Natural killer cell (primary cell): ENCODE data around the gene MPZL1. TPM values are rescaled to one million over a fixed set of nuclear protein-coding genes. Genes with fewer than 3 reads are reported as not detected.

ENCODE experiments used
- ATAC-seq, 3 donors: fragments of 150-1000 bp in 2 of 3; fragments of 200-7000 bp in 1 of 3; cut with Tn5 transposase; 1 replicate in 1 of 3; 2 replicates in 2 of 3; pipeline ENCODE4 v1.10.0; 2021; ENCODE audit warnings: mild to moderate bottlenecking in 2 of 3, moderate library complexity in 2 of 3
- DNase-seq, 2 donors: peaks; one replicate each; pipeline versions ENCODE4 v3.0.0 to v3.0.0-alpha.2; 2013 to 2021; ENCODE audit warnings: mixed read lengths in 1 of 2
- H3K27ac ChIP-seq: one replicate; pipeline ENCODE4 v1.5.1; 2013; ENCODE audit warnings: mild to moderate bottlenecking, low read length
- H3K27me3 ChIP-seq: one replicate; pipeline ENCODE4 v1.6.1; 2013; ENCODE audit warnings: low read length; ENCODE audit not compliant: control insufficient read depth, insufficient read depth
- H3K36me3 ChIP-seq: one replicate; pipeline ENCODE4 v1.6.1; 2013; ENCODE audit warnings: low read length; ENCODE audit not compliant: control insufficient read depth, insufficient read depth
- H3K4me1 ChIP-seq: one replicate; pipeline ENCODE4 v1.6.1; 2013; ENCODE audit warnings: low read length; ENCODE audit not compliant: control insufficient read depth, insufficient read depth
- H3K4me3 ChIP-seq: one replicate; pipeline ENCODE4 v1.5.1; 2013; ENCODE audit warnings: low read length
- H3K9me3 ChIP-seq: one replicate; pipeline ENCODE4 v1.6.1; 2013; ENCODE audit warnings: low read length; ENCODE audit not compliant: control insufficient read depth, insufficient read depth
- H3K27ac Mint-ChIP-seq, 2 donors: one replicate each; pipeline ENCODE4 v1.8.0; 2022; ENCODE audit warnings: mild to moderate bottlenecking in 2 of 2, mixed read lengths in 2 of 2, moderate library complexity in 1 of 2
- H3K27me3 Mint-ChIP-seq, 2 donors: one replicate each; pipeline ENCODE4 v1.8.0; 2022; ENCODE audit warnings: low read depth in 2 of 2, mixed read lengths in 2 of 2
- H3K36me3 Mint-ChIP-seq: one replicate; pipeline ENCODE4 v1.8.0; 2022; ENCODE audit warnings: mixed read lengths
- H3K4me1 Mint-ChIP-seq, 2 donors: one replicate each; pipeline ENCODE4 v1.8.0; 2022; ENCODE audit warnings: mixed read lengths in 2 of 2
- H3K4me3 Mint-ChIP-seq: one replicate; pipeline ENCODE4 v1.8.0; 2022; ENCODE audit warnings: mild to moderate bottlenecking, moderate library complexity, mixed read lengths
- H3K9me3 Mint-ChIP-seq, 2 donors: one replicate each; pipeline ENCODE4 v1.8.0; 2022; ENCODE audit warnings: mixed read lengths in 2 of 2
- WGBS: methylation state at CpG from one replicate; pipeline ENCODE4 v1.1.7; 2013; ENCODE audit warnings: missing lambda C conversion rate; ENCODE audit not compliant: insufficient coverage; 5-methylcytosine and 5-hydroxymethylcytosine counted together
- intact Hi-C: fragments of 100-400 bp; cut with micrococcal nuclease; formaldehyde crosslinking; loops from one replicate; pipeline ENCODE4 v1.14.2; 2022
- total RNA-seq, 4 donors: library from RNA; stranded (reverse); fragments of 120-200 nt in 1 of 4; gene quantifications; one replicate each; pipeline versions ENCODE4 v1.2.3 to v1.2.4, GENCODE V29; 2013 to 2022
- TF ChIP-seq, protein P1 (sequence below): fragments of 200-600 bp; IDR thresholded peaks from one replicate; pipeline ENCODE4 v1.8.0; 2022; ENCODE audit warnings: antibody characterized with exemption

Gene MPZL1
- total RNA-seq, 3 donors from 2014 or later (not counting 1 experiment from before 2014, with no cell fraction given): 3.4 to 4.6 (median 4.0) TPM

DNA sequence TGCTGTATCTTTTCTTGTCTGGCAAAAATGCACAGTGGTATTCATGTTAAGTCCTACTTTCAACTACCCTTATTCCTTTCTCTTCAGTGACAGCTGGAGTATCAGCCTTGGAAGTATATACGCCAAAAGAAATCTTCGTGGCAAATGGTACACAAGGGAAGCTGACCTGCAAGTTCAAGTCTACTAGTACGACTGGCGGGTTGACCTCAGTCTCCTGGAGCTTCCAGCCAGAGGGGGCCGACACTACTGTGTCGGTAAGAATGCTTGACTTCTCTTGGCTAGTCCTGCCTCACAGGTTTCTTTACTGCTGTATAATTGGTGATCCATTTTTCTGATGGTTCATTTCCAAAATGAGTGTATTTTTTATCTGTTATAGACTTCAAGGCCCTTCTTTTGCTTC lies 43.7 kb downstream of the MPZL1 start:
- peaks cover 0 to 4% of the 10 kb centered on the region in 2 donors for H3K4me1 Mint-ChIP-seq
- ATAC-seq (no peak), DNase-seq (no peak)
- no peaks in the 10 kb centered on the region for H3K27me3 Mint-ChIP-seq
- H3K27me3 ChIP-seq: no peaks in the 10 kb centered on the region
- 96% methylated on average over 6 of the region's 6 CpGs for WGBS
- H3K36me3 Mint-ChIP-seq: no peaks in the 10 kb centered on the region
- TF ChIP-seq, protein P1, sequence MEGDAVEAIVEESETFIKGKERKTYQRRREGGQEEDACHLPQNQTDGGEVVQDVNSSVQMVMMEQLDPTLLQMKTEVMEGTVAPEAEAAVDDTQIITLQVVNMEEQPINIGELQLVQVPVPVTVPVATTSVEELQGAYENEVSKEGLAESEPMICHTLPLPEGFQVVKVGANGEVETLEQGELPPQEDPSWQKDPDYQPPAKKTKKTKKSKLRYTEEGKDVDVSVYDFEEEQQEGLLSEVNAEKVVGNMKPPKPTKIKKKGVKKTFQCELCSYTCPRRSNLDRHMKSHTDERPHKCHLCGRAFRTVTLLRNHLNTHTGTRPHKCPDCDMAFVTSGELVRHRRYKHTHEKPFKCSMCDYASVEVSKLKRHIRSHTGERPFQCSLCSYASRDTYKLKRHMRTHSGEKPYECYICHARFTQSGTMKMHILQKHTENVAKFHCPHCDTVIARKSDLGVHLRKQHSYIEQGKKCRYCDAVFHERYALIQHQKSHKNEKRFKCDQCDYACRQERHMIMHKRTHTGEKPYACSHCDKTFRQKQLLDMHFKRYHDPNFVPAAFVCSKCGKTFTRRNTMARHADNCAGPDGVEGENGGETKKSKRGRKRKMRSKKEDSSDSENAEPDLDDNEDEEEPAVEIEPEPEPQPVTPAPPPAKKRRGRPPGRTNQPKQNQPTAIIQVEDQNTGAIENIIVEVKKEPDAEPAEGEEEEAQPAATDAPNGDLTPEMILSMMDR: no peak
- H3K4me3 Mint-ChIP-seq: no peak overlapping the region
- intact Hi-C loops: no loop called here
- no peak overlapping the region for H3K27ac ChIP-seq
- no peaks in the 10 kb centered on the region for H3K36me3 ChIP-seq
- H3K4me1 ChIP-seq: peaks cover 5% of the 10 kb centered on the region
- H3K4me3 ChIP-seq: no peak overlapping the region
- H3K27ac Mint-ChIP-seq: no peak overlapping the region
- no peaks in the 10 kb centered on the region for H3K9me3 Mint-ChIP-seq
- H3K9me3 ChIP-seq: no peaks in the 10 kb centered on the region

DNA sequence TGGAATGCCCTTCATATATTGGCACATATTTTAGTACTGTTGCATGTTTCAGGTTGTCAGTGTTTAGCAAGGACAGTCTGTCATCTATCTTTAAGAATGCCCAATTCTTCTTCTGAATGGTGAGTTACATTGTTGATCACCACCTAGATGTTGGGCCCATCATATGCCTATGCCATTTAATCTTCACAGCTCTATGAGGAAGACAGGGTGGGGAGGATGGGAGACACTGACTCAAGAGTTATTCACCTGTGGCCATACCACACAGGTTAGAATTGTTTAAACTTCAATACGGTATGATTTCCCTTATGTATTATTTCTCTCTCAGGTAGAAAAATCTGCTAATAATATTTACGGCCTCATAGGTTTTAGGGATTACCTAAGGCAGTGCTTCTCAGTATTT lies 44.8 kb downstream of the MPZL1 start:
- intact Hi-C loops: no loop called here
- WGBS: no CpG with 5 or more reads among the region's 2 CpGs
- H3K4me3 Mint-ChIP-seq: no peak overlapping the region

DNA sequence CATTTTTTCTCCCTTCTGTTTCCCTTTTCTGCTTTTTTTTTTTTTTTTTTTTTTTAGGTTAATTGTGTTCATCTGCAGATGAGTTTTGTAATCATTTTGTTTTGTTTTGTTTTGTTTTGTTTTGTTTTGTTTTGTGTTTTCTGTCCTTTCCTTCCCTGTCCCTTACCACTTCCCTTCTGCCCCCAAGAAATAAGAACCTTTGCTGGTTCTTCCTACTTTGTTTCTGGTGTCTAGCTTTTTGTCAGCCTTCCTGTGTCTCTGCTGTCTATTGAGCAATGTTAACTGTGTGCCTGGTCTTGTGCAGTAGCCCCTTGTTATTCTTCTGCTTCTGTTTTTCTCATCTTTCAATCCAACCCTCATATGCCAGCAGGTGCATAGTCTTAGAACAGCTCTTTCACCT lies 46.0 kb downstream of the MPZL1 start:
- no peaks in the 10 kb centered on the region for H3K36me3 Mint-ChIP-seq
- no peak for DNase-seq

More for the DNA sequence above, 44.8 kb downstream of the MPZL1 start:
- H3K4me3 ChIP-seq: no peak overlapping the region
- Mint-ChIP-seq H3K27me3 (no peaks in the 10 kb centered on the region), H3K36me3 (no peaks in the 10 kb centered on the region), H3K9me3 (no peaks in the 10 kb centered on the region), H3K27ac (no peak overlapping the region), H3K4me1 (no peaks in the 10 kb centered on the region)
- no peaks in the 10 kb centered on the region for H3K36me3 ChIP-seq
- H3K27ac ChIP-seq: no peak overlapping the region
- DNase-seq: no peak
- TF ChIP-seq, protein P1: no peak
- H3K27me3 ChIP-seq: no peaks in the 10 kb centered on the region
- no peak for ATAC-seq
- no peaks in the 10 kb centered on the region for H3K9me3 ChIP-seq
- peaks cover 5% of the 10 kb centered on the region for H3K4me1 ChIP-seq

DNA sequence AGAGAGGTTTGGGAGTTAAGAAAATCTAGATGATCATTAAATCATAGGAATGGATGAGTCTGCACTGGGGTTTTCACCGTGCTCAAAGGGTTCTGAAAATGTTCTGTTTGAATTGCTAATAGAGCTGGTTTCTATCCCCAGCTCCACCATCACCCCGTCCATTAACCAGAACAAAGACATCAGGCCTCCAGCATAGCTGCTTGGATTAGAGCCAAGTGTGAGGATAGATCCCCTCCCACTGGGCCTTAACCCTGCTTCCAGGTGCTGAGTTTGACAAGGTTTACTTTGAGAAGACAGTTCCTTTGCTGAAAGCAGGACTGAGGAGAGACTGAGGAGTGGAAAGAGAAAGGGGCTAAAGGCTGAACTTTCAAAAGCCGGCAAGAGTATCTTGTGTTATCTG lies 48.3 kb downstream of the MPZL1 start:
- Mint-ChIP-seq H3K4me3 (no peak overlapping the region), H3K36me3 (no peaks in the 10 kb centered on the region)

More for the DNA sequence above, 46.0 kb downstream of the MPZL1 start:
- no peak for ATAC-seq
- Mint-ChIP-seq H3K27ac (no peak overlapping the region), H3K4me3 (no peak overlapping the region), H3K27me3 (no peaks in the 10 kb centered on the region), H3K4me1 (no peaks in the 10 kb centered on the region), H3K9me3 (no peaks in the 10 kb centered on the region)
- intact Hi-C loops: no loop called here
- no peak overlapping the region for H3K27ac ChIP-seq
- H3K27me3 ChIP-seq: no peaks in the 10 kb centered on the region
- no peak overlapping the region for H3K4me3 ChIP-seq
- TF ChIP-seq, protein P1: no peak
- H3K9me3 ChIP-seq: no peaks in the 10 kb centered on the region
- no peaks in the 10 kb centered on the region for H3K4me1 ChIP-seq
- no peaks in the 10 kb centered on the region for H3K36me3 ChIP-seq

More for the DNA sequence above, 48.3 kb downstream of the MPZL1 start:
- Histone ChIP-seq H3K27me3 (no peaks in the 10 kb centered on the region), H3K4me3 (no peak overlapping the region), H3K4me1 (no peaks in the 10 kb centered on the region), H3K27ac (no peak overlapping the region), H3K36me3 (no peaks in the 10 kb centered on the region), H3K9me3 (no peaks in the 10 kb centered on the region)
- TF ChIP-seq, protein P1: no peak
- Mint-ChIP-seq H3K27me3 (no peaks in the 10 kb centered on the region), H3K27ac (no peak overlapping the region), H3K9me3 (no peaks in the 10 kb centered on the region), H3K4me1 (no peaks in the 10 kb centered on the region)
- WGBS: no CpG with 5 or more reads among the region's 3 CpGs
- ATAC-seq (no peak), DNase-seq (no peak)
- intact Hi-C loops: no loop called here
